Endothelial cell of umbilical vein (primary cell): ENCODE measurements around the gene ZNF749. TPM values are rescaled to one million over a fixed set of nuclear protein-coding genes. Genes with fewer than 3 reads are reported as not detected.

Experiments used
- BruUV-seq: library from RNA; stranded (reverse); fragments of 400-500 nt; replicated peaks from 2 replicates; lab custom pipeline; 2021; lab: Mats Ljungman, UMichigan
- CTCF ChIA-PET: fragments of 300-600, 350-600 bp; sonication (Branson Sonifier 250); formaldehyde crosslinking; loops from one replicate; lab custom pipeline; 2021; ENCODE audit warnings: antibody characterized with exemption, inconsistent platforms; lab: Charles Lee
- POLR2A ChIA-PET: fragments of 300-600, 350-600 bp; sonication (Branson Sonifier 250); formaldehyde crosslinking; loops from one replicate; lab custom pipeline; 2021; ENCODE audit warnings: antibody characterized with exemption, inconsistent platforms; lab: Charles Lee
- DNase-seq: peaks from one replicate; pipeline ENCODE4 v3.0.0-alpha.2; 2011; ENCODE audit warnings: low read depth, low spot score
- FAIRE-seq: peaks from 2 replicates; lab custom pipeline; 2011; peaks lifted over from hg19 to GRCh38; lab: Jason Lieb, UNC
- H2AFZ ChIP-seq: 2 replicates; pipeline ENCODE4 v1.6.0; 2012; ENCODE audit warnings: low read depth, low read length, control low read depth, inconsistent platforms
- H3K27ac ChIP-seq: 2 replicates; pipeline ENCODE4 v1.5.1; 2011; ENCODE audit warnings: low read depth, mild to moderate bottlenecking, control low read depth, low read length, moderate library complexity; ENCODE audit not compliant: insufficient read depth
- H3K27me3 ChIP-seq, 2 experiments: 2 replicates each; pipeline versions ENCODE4 v1.6.0 to v1.6.1; 2011; ENCODE audit warnings: low read length in 2 of 2, mixed read lengths in 1 of 2; ENCODE audit not compliant: control insufficient read depth in 2 of 2, insufficient read depth in 2 of 2
- H3K36me3 ChIP-seq, 2 experiments: 2 replicates in 1 of 2; 3 replicates in 1 of 2; pipeline ENCODE4 v1.5.1; 2011; ENCODE audit warnings: low read length in 2 of 2, mild to moderate bottlenecking in 1 of 2, moderate library complexity in 1 of 2; ENCODE audit not compliant: control insufficient read depth in 2 of 2, insufficient read depth in 2 of 2; ENCODE audit errors: extremely low read depth in 1 of 2
- H3K4me1 ChIP-seq: 3 replicates; pipeline ENCODE4 v1.5.1; 2011; ENCODE audit warnings: mild to moderate bottlenecking, low read length; ENCODE audit not compliant: control insufficient read depth, insufficient read depth; ENCODE audit errors: extremely low read depth
- H3K4me2 ChIP-seq: 2 replicates; pipeline ENCODE4 v1.6.1; 2011; ENCODE audit warnings: low read length, control low read depth, mixed read lengths; ENCODE audit not compliant: insufficient read depth
- H3K4me3 ChIP-seq, 3 experiments: fragments of 200-600 bp in 1 of 3; sonication (generic), shearing (Covaris generic) in 1 of 3; replicated peaks in 1 of 3; 2 replicates each; pipeline ENCODE4 v1.5.1; 2011 to 2016; ENCODE audit warnings: control low read depth in 3 of 3, low read length in 3 of 3, mild to moderate bottlenecking in 2 of 3, inconsistent platforms in 1 of 3, low read depth in 1 of 3, moderate library complexity in 1 of 3; ENCODE audit not compliant: insufficient read depth in 1 of 3
- H3K79me2 ChIP-seq: 2 replicates; pipeline ENCODE4 v1.6.0; 2012; ENCODE audit warnings: low read length, inconsistent platforms; ENCODE audit not compliant: control insufficient read depth, insufficient read depth
- H3K9ac ChIP-seq: replicated peaks from 2 replicates; pipeline ENCODE3; 2011; ENCODE audit warnings: low read length, control low read depth; ENCODE audit not compliant: insufficient read depth; ENCODE audit errors: extremely low read depth
- H3K9me1 ChIP-seq: replicated peaks from 3 replicates; pipeline ENCODE4 v1.6.0; 2011; ENCODE audit warnings: mild to moderate bottlenecking, low read length; ENCODE audit not compliant: control insufficient read depth, insufficient read depth; ENCODE audit errors: extremely low read depth
- H3K9me3 ChIP-seq: replicated peaks from 2 replicates; pipeline ENCODE4 v1.5.1; 2012; ENCODE audit warnings: low read length, inconsistent platforms; ENCODE audit not compliant: control insufficient read depth, insufficient read depth
- H4K20me1 ChIP-seq: replicated peaks from 2 replicates; pipeline ENCODE3; 2011; ENCODE audit warnings: mild to moderate bottlenecking, low read length; ENCODE audit not compliant: control insufficient read depth, insufficient read depth; ENCODE audit errors: extremely low read depth
- EZH2 ChIP-seq: IDR thresholded peaks from 2 replicates; pipeline ENCODE4 v1.6.1; 2012; ENCODE audit warnings: borderline replicate concordance, low read depth, mild to moderate bottlenecking, moderate library complexity, low read length, inconsistent platforms; ENCODE audit not compliant: severe bottlenecking
- FOS ChIP-seq: IDR thresholded peaks from 2 replicates; pipeline ENCODE4 v1.6.1; 2011; ENCODE audit warnings: mild to moderate bottlenecking, low read length, moderate library complexity, borderline replicate concordance; ENCODE audit not compliant: insufficient read depth
- GATA2 ChIP-seq: IDR thresholded peaks from 2 replicates; pipeline ENCODE4 v1.7.0; 2011; ENCODE audit warnings: low read depth, mild to moderate bottlenecking, moderate library complexity, mixed read lengths, low read length; ENCODE audit not compliant: insufficient read length, insufficient read depth
- JUN ChIP-seq: IDR thresholded peaks from 2 replicates; pipeline ENCODE4 v1.6.1; 2011; ENCODE audit warnings: borderline replicate concordance, low read depth; ENCODE audit not compliant: insufficient read length, insufficient read depth
- MYC ChIP-seq: IDR thresholded peaks from one replicate; pipeline ENCODE4 v1.6.1; 2011; ENCODE audit warnings: mild to moderate bottlenecking, low read depth, low read length
- POLR2AphosphoS5 ChIP-seq: IDR thresholded peaks from 2 replicates; pipeline ENCODE4 v1.6.1; 2012; ENCODE audit warnings: low read depth, mild to moderate bottlenecking, control low read depth, low read length, moderate library complexity; ENCODE audit not compliant: insufficient read depth
- dilution Hi-C: fragments of 300-500 bp; cut with MboI; formaldehyde crosslinking; loops from one replicate; pipeline ENCODE4 v1.15.0; 2019; ENCODE audit warnings: low sequenced_read_pairs; ENCODE audit not compliant: extremely low pct_ligation_motif_present
- intact Hi-C: fragments of 100-400 bp; cut with micrococcal nuclease; formaldehyde crosslinking; loops from one replicate; pipeline ENCODE4 v1.10.0; 2022
- polyA plus RNA-seq, 4 experiments: library from polyadenylated mRNA; depleted of rRNA in 3 of 4; stranded (reverse) in 3 of 4; unstranded in 1 of 4; fragments of >200 nt; gene quantifications; 2 replicates each; pipeline versions ENCODE4 v1.2.1 to v1.2.3, GENCODE V29; 2011 to 2012; ENCODE audit warnings: missing spikeins in 1 of 4
- total RNA-seq: library from RNA; stranded (reverse); gene quantifications from 2 replicates; pipeline ENCODE4 v1.2.3, GENCODE V29; 2021
- TF ChIP-seq, protein P1 (sequence below), 2 donors: IDR thresholded peaks; 1 replicate in 1 of 2; 2 replicates in 1 of 2; pipeline ENCODE4 v1.5.1; 2011; ENCODE audit warnings: low read length in 2 of 2, mild to moderate bottlenecking in 2 of 2, moderate library complexity in 2 of 2, control low read depth in 1 of 2, inconsistent platforms in 1 of 2, low read depth in 1 of 2; ENCODE audit not compliant: insufficient read depth in 1 of 2; ENCODE audit errors: extremely low read depth in 1 of 2
- TF ChIP-seq, protein P2 (sequence below): IDR thresholded peaks from 2 replicates; pipeline ENCODE4 v1.6.1; 2011; ENCODE audit not compliant: insufficient read depth, insufficient read length

ZNF749 gene
- total and polyA plus RNA-seq, 2 donors (not counting 3 experiments of a cell fraction or from before 2014, with no cell fraction given): 8.5 to 11.5 TPM

DNA sequence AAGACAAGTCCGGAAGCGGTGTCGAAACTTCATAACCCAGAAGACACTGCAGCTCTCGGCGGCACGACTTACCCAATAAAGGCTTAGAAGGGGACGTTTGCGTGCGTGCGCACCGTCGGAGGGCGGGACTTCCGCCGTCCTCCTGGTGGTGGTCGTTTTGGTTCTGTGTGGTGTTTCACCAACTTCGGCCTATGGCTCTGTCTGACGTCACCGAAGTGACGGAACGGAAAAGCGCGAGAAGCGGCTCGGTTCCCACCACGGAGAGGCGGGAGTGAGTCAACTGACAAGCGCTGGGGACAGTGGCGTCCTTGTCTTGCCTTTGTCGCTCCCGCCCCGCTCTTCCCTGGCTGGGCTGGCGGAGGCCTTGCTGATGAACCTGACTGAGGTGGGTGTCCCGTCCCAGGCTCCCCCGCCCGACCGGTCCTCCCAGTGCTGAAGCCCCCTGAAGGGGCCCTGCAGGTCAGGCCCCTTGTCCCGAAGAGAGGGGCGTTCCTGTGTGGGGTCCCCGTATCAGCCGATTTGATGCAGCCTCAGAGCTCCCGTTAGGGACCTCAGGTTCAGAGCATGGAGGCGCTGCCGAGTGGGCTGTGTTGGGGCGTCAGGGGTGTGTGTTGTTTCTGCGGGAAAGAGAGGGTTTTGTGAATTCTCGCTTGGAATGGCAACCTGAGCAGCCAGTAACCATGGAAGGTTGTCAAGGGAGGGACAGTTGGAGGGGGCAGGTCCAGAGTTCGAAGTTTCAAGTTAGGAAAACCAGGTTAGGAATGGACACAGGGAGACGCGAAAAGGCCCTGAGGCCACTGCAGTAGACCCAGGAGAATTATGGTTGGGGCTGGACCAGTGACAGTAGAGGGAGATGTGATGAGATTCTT is 45.2 kb upstream of the ZNF749 start, which contains the start of gene ZNF548:
Gene ZNF548, plus strand, starts transcription at position 125 of the 869 bp plus-strand sequence. Its CDS starts 246 bp downstream, at position 371.
- Histone ChIP-seq H4K20me1 (no peaks in the 10 kb centered on the region), H3K27ac (peak within 1 kb of the TSS; percentile 55), H3K9me3 (no peaks in the 10 kb centered on the region), H3K9me1 (no peaks in the 10 kb centered on the region), H3K9ac (peak within 1 kb of the TSS; percentile 75), H3K4me2 (peak within 1 kb of the TSS; percentile 88), H3K4me1 (peaks cover 10% of the 10 kb centered on the region), H3K4me3 (peak within 1 kb of the TSS; percentile 13 to 78 (median 73)), H3K36me3 (peaks cover 0 to 3% of the 10 kb centered on the region in 2 experiments), H2AFZ (peak within 1 kb of the TSS; percentile 97), H3K27me3 (no peaks in the 10 kb centered on the region), H3K79me2 (peaks cover 3% of the 10 kb centered on the region)
- intact Hi-C loops (loop anchor here (1.0 kb wide), 7 partner anchors 21 to 224 kb away; partner anchors contain the start of genes TRAPPC2B, ZNF134, ZNF17 and ZNF304), dilution Hi-C loops (loop anchor here (10.0 kb wide), 1 partner anchor 205 kb away; no protein-coding TSS in a partner anchor)
- peak; percentile 99 for DNase-seq
- FAIRE-seq: peak; percentile 99
- BruUV-seq: TSS peak; percentile 55
- ChIA-PET CTCF (interaction anchor here (0.8 to 1.1 kb wide), 6 partner anchors 20 to 98 kb away, joined by 3 to 5 read pairs (median 4); partner anchors contain the start of genes ZNF304 and ZNF419), POLR2A (interaction anchor here (0.7 kb wide), 1 partner anchor 39 kb away, joined by 3 read pairs; no protein-coding TSS in a partner anchor)
- TF ChIP-seq EZH2 (no peak), GATA2 (no peak), MYC (no peak), JUN (peak; percentile 76), FOS (no peak), POLR2AphosphoS5 (peak; percentile 29)
- TF ChIP-seq, protein P1, sequence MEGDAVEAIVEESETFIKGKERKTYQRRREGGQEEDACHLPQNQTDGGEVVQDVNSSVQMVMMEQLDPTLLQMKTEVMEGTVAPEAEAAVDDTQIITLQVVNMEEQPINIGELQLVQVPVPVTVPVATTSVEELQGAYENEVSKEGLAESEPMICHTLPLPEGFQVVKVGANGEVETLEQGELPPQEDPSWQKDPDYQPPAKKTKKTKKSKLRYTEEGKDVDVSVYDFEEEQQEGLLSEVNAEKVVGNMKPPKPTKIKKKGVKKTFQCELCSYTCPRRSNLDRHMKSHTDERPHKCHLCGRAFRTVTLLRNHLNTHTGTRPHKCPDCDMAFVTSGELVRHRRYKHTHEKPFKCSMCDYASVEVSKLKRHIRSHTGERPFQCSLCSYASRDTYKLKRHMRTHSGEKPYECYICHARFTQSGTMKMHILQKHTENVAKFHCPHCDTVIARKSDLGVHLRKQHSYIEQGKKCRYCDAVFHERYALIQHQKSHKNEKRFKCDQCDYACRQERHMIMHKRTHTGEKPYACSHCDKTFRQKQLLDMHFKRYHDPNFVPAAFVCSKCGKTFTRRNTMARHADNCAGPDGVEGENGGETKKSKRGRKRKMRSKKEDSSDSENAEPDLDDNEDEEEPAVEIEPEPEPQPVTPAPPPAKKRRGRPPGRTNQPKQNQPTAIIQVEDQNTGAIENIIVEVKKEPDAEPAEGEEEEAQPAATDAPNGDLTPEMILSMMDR (IDR thresholded peaks at IDR 0.05; ENCODE audit: extremely low read depth in 1 of 2, insufficient read depth in 1 of 2, low read depth in 1 of 2, low read length in 2 of 2): peak in 1 of 2 donors; percentile 31
- TF ChIP-seq, protein P2, sequence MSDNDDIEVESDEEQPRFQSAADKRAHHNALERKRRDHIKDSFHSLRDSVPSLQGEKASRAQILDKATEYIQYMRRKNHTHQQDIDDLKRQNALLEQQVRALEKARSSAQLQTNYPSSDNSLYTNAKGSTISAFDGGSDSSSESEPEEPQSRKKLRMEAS: no peak
